GM12891 (cell line): Measurements from ENCODE around the gene LIPH.

ENCODE experiments used
- POLR2A ChIP-seq: IDR thresholded peaks from 2 replicates; pipeline ENCODE4 v1.6.1; 2011; ENCODE audit warnings: low read depth, low read length, control low read depth
- POU2F2 ChIP-seq: IDR thresholded peaks from 2 replicates; pipeline ENCODE4 v1.6.1; 2011; ENCODE audit warnings: low read depth, mild to moderate bottlenecking, control low read depth, low read length, moderate library complexity
- TAF1 ChIP-seq: IDR thresholded peaks from 2 replicates; pipeline ENCODE4 v1.6.1; 2011; ENCODE audit warnings: low read depth, low read length, control low read depth

DNA sequence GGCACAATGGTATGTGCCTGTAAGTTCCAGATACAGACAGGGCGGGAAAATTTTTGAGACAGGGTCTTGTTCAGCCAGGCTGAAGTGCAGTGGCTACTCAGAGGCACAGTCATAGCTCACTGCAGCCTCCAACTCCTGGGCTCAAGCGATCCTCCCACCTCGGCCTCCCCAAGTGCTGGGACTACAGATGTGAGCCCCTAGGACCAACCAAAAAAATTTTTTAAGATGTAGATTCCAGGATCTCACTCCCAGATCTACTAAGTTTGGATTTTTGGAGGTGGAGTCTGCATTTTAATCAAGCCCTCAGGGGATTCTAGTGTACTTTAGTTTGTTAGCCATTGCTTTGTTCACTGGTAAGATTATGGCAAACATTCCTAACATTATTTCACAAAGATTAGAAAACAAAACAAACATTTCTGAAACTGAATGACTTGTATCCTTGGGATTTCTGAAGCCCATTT, 2.7 kb downstream of the LIPH start:
- TF ChIP-seq POU2F2 (no peak), TAF1 (no peak), POLR2A (no peak)
